ENCODE data around the gene TMEM139. TPM values are rescaled to one million over a fixed set of nuclear protein-coding genes. Genes with fewer than 3 reads are reported as not detected.

Gene TMEM139
- total and polyA plus RNA-seq, 2 experiments from 2014 or later: 15.6 to 19.8 TPM

DNA sequence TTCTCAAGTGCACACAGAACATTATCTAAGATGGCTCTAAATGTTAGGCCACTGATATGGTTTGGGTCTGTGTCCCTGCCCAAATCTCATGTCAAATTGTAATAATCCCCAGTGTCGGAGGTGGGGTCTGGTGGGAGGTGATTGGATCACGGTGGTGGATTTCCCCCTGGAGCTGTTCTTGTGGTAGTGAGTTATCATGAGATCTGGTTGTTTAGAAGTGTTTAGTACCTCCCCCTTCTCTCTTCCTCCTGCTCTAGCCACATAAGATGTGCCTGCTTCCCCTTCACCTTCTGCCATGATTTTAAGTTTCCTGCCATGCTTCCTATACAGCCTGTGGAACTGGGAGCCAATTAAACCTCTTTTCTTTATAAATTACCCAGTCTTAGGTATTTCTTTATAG, 32.8 kb upstream of the TMEM139 start:
- peaks cover 10% of the 10 kb centered on the region for H3K4me1 ChIP-seq (ENCODE audit: insufficient read depth)
- no peaks in the 10 kb centered on the region for H3K9me2 ChIP-seq (replicated peaks; ENCODE audit: insufficient read depth)
- 73% methylated on average over 2 of the region's 2 CpGs for WGBS (ENCODE audit: low lambda C conversion rate, missing lambda C conversion rate)
- DNase-seq (ENCODE audit: low spot score): no peak
- no peak overlapping the region for H3K27ac ChIP-seq
- no peaks in the 10 kb centered on the region for H3K79me2 ChIP-seq
- no peak overlapping the region for H3K4me2 ChIP-seq
- no peak overlapping the region for H3K4me3 ChIP-seq
- TF ChIP-seq EZH2 (IDR thresholded peaks at IDR 0.05; ENCODE audit: borderline replicate concordance) (no peak), EZH2phosphoT487 (IDR thresholded peaks at IDR 0.05; ENCODE audit: low read depth, severe bottlenecking, unreplicated experiment) (no peak)
- TF ChIP-seq, protein P1, sequence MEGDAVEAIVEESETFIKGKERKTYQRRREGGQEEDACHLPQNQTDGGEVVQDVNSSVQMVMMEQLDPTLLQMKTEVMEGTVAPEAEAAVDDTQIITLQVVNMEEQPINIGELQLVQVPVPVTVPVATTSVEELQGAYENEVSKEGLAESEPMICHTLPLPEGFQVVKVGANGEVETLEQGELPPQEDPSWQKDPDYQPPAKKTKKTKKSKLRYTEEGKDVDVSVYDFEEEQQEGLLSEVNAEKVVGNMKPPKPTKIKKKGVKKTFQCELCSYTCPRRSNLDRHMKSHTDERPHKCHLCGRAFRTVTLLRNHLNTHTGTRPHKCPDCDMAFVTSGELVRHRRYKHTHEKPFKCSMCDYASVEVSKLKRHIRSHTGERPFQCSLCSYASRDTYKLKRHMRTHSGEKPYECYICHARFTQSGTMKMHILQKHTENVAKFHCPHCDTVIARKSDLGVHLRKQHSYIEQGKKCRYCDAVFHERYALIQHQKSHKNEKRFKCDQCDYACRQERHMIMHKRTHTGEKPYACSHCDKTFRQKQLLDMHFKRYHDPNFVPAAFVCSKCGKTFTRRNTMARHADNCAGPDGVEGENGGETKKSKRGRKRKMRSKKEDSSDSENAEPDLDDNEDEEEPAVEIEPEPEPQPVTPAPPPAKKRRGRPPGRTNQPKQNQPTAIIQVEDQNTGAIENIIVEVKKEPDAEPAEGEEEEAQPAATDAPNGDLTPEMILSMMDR (IDR thresholded peaks at IDR 0.05; ENCODE audit: poor library complexity): no peak
- no peaks in the 10 kb centered on the region for H4K20me1 ChIP-seq (ENCODE audit: insufficient read depth, poor library complexity, severe bottlenecking)
- no peaks in the 10 kb centered on the region for H3K27me3 ChIP-seq
- H3K36me3 ChIP-seq (replicated peaks; ENCODE audit: insufficient read depth, low read depth): no peaks in the 10 kb centered on the region
- H2AFZ ChIP-seq: no peak overlapping the region
- no peaks in the 10 kb centered on the region for H3K9me3 ChIP-seq (ENCODE audit: low read depth)

DNA sequence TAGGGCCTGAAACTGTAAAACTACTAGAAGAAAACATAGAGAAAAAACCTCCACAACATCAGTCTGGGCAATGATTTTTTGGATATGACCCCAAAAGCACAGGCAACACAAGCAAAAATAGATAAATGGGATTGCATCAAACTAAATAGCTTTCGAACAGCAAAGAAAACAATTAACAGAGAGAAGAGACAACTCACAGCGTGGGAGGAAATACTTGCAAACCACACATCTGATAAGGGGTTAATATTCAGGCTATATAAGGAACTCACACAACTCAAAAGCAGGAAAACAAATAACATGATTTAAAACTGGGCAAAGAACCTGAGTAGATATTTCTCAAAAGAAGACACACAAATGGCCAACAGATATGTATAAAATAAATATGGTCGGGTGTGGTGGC, 29.2 kb upstream of the TMEM139 start:
- no peaks in the 10 kb centered on the region for H3K27me3 ChIP-seq
- H3K9me2 ChIP-seq (replicated peaks; ENCODE audit: insufficient read depth): no peaks in the 10 kb centered on the region
- no peaks in the 10 kb centered on the region for H4K20me1 ChIP-seq (ENCODE audit: insufficient read depth, poor library complexity, severe bottlenecking)
- no peak overlapping the region for H3K4me3 ChIP-seq
- H3K9me3 ChIP-seq (ENCODE audit: low read depth): no peaks in the 10 kb centered on the region
- H3K79me2 ChIP-seq: no peaks in the 10 kb centered on the region
- TF ChIP-seq, protein P1 (IDR thresholded peaks at IDR 0.05; ENCODE audit: poor library complexity): no peak
- TF ChIP-seq EZH2phosphoT487 (IDR thresholded peaks at IDR 0.05; ENCODE audit: low read depth, severe bottlenecking, unreplicated experiment) (no peak), EZH2 (IDR thresholded peaks at IDR 0.05; ENCODE audit: borderline replicate concordance) (no peak)
- peaks cover 4% of the 10 kb centered on the region for H3K4me1 ChIP-seq (ENCODE audit: insufficient read depth)
- H3K36me3 ChIP-seq (replicated peaks; ENCODE audit: insufficient read depth, low read depth): no peaks in the 10 kb centered on the region
- no peak overlapping the region for H3K27ac ChIP-seq
- no peak for DNase-seq (ENCODE audit: low spot score)
- no peak overlapping the region for H2AFZ ChIP-seq
- WGBS (ENCODE audit: low lambda C conversion rate, missing lambda C conversion rate): 72% methylated on average over 3 of the region's 3 CpGs
- H3K4me2 ChIP-seq: no peak overlapping the region

DNA sequence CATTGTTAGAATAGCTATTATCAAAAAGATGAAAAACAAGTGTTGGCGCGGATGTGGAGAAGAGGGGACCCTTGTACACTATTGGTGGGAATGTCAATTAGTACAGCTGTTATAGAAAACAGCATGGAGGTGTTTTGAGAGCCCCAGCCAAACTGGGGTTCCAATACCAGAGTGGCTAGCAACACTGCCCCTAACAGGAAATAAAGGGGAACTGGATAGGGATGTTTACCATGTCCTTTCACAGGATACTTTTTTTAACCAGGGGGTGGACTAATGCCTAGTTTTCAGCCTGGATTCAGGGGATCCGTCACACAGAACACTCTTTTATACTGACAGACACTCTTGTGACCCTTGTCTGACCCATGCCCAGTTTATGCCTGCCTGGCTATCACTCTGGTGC, 28.4 kb upstream of the TMEM139 start:
- no peak for DNase-seq (ENCODE audit: low spot score)
- H3K27me3 ChIP-seq: no peaks in the 10 kb centered on the region
- no peak overlapping the region for H3K4me2 ChIP-seq
- H3K9me2 ChIP-seq (replicated peaks; ENCODE audit: insufficient read depth): no peaks in the 10 kb centered on the region
- H3K27ac ChIP-seq: no peak overlapping the region
- no peak overlapping the region for H3K4me3 ChIP-seq
- H4K20me1 ChIP-seq (ENCODE audit: insufficient read depth, poor library complexity, severe bottlenecking): no peaks in the 10 kb centered on the region
- peaks cover 4% of the 10 kb centered on the region for H3K4me1 ChIP-seq (ENCODE audit: insufficient read depth)
- H3K79me2 ChIP-seq: no peaks in the 10 kb centered on the region
- no peak overlapping the region for H2AFZ ChIP-seq
- 93% methylated on average over 3 of the region's 3 CpGs for WGBS (ENCODE audit: low lambda C conversion rate, missing lambda C conversion rate)
- no peak for TF ChIP-seq EZH2 (IDR thresholded peaks at IDR 0.05; ENCODE audit: borderline replicate concordance)
- TF ChIP-seq EZH2phosphoT487 (IDR thresholded peaks at IDR 0.05; ENCODE audit: low read depth, severe bottlenecking, unreplicated experiment): no peak
- no peaks in the 10 kb centered on the region for H3K36me3 ChIP-seq (replicated peaks; ENCODE audit: insufficient read depth, low read depth)
- H3K9me3 ChIP-seq (ENCODE audit: low read depth): no peaks in the 10 kb centered on the region

DNA sequence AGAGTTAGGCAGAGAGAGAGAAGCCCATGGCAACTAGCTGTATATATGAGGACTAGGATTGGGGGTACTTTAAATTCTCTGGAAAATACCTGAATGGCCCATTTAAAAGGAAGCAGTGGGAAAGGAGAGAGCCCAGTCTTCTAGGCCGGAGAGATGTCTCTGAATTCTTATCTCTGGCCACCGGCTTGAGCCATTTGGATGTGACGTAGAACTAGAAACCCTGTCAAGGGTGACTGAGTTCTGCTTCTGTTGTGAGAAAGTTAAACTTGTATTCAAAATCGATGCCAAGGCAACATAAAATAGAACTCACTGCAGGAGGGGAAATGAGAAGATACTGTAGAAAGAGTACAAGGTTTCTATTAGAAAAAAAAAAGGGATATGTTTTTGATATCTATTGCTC, 27.8 kb upstream of the TMEM139 start:
- H3K9me3 ChIP-seq (ENCODE audit: low read depth): no peaks in the 10 kb centered on the region
- peaks cover 4% of the 10 kb centered on the region for H3K4me1 ChIP-seq (ENCODE audit: insufficient read depth)
- no peaks in the 10 kb centered on the region for H4K20me1 ChIP-seq (ENCODE audit: insufficient read depth, poor library complexity, severe bottlenecking)
- no peak for DNase-seq (ENCODE audit: low spot score)
- H3K79me2 ChIP-seq: no peaks in the 10 kb centered on the region
- H3K9me2 ChIP-seq (replicated peaks; ENCODE audit: insufficient read depth): no peaks in the 10 kb centered on the region
- H3K4me3 ChIP-seq: no peak overlapping the region
- no peak overlapping the region for H3K4me2 ChIP-seq
- no peak overlapping the region for H3K27ac ChIP-seq
- H3K27me3 ChIP-seq: no peaks in the 10 kb centered on the region
- H2AFZ ChIP-seq: no peak overlapping the region
- TF ChIP-seq, protein P1 (IDR thresholded peaks at IDR 0.05; ENCODE audit: poor library complexity): no peak
- no peak for TF ChIP-seq EZH2 (IDR thresholded peaks at IDR 0.05; ENCODE audit: borderline replicate concordance)
- TF ChIP-seq EZH2phosphoT487 (IDR thresholded peaks at IDR 0.05; ENCODE audit: low read depth, severe bottlenecking, unreplicated experiment): no peak
- no peaks in the 10 kb centered on the region for H3K36me3 ChIP-seq (replicated peaks; ENCODE audit: insufficient read depth, low read depth)
- 89% methylated on average over 4 of the region's 4 CpGs for WGBS (ENCODE audit: low lambda C conversion rate, missing lambda C conversion rate)
